GM18520 (cell line): ENCODE data around the gene VDAC1.
"Not testable (repeated sequence)": the region's sequence is repeated elsewhere in the genome, so short reads cannot be mapped to it uniquely, and the experiment has no call there.

Experiments
- ATAC-seq: cut with Tn5 transposase; IDR thresholded peaks from one replicate; pipeline ENCODE4 v1.9.1; 2021; ENCODE audit not compliant: unreplicated experiment

VDAC1 gene

GRCh38 chr5:133942614-133943474, 61.9 kb downstream of the VDAC1 start:
- no peak for ATAC-seq

GRCh38 chr5:133941456-133942196, 63.1 kb downstream of the VDAC1 start:
- no peak for ATAC-seq

- no peak for ATAC-seq
Observed at GRCh38 chr5:133939668-133940067, 65.1 kb downstream of the VDAC1 start.

DNA sequence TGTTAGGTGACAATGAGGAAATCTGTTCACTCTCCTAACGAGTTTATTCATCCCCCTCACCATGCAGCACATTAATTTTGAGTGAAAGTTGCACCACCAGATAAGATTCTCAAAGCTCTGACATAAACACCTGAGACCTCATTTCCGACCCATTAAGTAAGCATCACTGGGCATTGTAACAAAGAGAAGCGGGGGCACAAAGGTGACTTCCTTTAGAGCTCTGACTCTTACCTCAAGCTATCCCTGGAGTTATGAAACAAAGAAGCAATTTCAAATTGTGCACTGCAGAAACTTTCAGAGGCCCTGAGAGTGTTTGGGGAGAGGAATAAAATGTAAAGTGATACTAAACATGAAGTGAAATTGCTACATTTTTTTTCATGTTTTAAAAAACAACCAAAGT, 65.8 kb downstream of the VDAC1 start:
- ATAC-seq = no peak

DNA sequence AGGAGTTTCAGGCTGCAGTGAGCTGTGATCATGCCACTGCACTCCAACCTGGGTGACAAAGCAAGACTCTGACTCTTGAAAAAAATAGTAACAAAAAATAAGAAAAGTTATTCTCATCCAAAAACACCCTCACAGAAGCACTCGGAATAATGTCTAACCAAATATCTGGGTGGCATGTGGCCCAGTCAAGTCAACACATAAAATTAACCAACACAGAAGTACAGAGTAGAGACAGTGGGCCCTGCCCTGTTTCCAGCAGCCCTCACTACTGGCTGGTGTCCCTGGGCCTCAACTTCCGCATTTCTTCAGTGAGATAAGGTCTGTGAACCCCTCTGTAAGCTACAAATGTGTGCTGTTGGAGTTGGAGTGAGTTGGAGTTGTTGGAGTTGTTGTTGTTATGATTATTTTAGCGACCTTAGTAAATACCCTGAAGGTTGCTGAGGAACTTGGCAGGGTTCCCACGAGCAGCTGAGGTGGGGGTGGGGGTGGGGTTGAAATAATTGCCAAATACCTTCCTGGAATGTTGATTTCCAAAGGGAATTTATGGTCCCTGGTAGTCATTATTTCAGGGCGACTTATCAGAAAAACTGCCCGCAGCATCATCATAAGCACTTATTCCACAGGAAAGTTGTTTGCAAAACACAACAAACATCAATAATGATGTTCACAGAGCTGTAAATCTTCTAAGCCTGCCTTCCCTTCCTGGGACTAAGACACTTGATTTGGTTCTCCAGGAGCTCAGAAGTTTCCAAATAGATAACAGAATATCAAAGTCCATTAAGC, 66.5 kb downstream of the VDAC1 start:
- no peak for ATAC-seq

DNA sequence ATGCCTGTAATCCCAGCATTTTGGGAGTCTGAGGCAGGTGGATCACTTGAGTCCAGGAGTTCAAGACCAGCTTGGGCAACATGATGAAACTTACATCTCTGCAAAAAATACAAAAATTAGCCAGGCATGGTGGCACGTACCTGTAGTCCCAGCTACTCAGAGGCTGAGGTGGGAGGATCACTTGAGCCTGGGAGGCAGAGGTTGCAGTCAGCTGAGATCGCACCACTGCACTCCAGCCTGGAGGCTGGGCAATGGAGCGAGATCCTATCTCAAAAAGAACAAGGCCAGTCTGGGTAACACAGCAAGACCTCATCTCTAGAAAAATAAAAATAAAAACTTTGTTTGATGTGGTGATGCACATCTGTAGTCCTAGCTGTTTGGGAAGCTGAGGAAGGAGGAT, 67.1 kb downstream of the VDAC1 start:
- not testable (repeated sequence) for ATAC-seq

- ATAC-seq = no peak
Observed at GRCh38 chr5:133936651-133937015, 68.1 kb downstream of the VDAC1 start.

DNA sequence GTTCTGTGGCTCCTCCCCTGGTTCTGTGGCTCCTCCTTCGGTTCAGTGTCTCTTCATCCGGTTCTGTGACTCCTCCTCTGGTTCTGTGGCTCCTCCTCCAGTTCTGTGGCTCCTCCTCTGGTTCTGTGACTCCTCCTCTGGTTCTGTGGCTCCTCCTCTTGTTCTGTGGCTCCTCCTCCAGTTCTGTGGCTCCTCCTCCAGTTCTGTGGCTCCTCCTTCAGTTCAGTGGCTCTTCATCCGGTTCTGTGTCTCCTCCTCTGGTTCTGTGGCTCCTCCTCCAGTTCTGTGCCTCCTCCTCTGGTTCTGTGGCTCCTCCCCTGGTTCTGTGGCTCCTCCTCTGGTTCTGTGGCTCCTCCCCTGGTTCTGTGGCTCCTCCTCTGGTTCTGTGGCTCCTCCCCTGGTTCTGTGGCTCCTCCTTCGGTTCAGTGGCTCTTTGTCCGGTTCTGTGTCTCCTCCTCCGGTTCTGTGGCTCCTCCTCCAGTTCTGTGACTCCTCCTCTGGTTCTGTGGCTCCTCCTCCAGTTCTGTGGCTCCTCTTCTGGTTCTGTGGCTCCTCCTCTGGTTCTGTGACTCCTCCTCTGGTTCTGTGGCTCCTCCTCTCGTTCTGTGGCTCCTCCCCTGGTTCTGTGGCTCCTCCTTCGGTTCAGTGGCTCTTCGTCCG, 68.7 kb downstream of the VDAC1 start:
- not testable (repeated sequence) for ATAC-seq

GRCh38 chr5:133935667-133935940, 69.2 kb downstream of the VDAC1 start:
- ATAC-seq = no peak

DNA sequence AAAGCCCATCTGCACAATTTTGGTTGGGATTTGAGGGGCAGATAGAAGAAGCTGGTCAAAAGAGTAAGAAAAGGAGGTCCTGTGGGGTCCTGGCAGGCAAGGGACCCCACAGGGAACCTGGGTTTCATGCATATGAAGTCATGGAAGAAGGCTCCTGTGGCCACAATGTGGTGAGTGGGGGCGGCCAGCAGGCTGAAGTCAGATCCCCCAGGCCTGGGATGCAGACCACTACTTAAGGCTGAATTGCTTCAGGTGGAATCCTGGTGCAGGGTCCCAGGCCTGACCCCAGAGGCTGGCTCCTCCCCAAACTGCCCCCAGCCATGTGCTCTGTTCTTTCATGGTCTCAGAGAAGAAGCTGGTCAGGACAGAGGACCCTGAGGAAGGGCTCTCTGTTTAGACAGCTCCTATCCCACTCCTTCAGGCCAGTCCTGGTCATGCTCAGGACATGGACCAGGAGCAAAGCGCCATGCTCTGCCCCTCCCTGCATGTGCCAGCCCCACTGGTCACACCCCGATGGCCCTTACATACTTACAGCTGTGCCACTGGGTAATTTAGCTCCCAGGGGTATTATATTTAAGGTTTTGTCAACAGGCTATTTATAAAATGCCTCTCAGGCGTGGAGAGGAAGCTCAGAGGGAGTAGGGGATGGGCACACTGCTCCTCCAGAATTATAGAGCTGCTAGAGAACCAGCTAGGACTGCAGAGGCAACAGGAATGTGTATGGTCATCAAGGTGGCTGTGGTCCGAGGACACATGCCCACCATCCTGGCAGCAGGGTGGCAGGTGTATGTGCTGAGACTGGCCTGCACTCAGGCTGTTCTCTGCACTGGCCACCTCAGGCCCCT, 69.7 kb downstream of the VDAC1 start:
- ATAC-seq = no peak

DNA sequence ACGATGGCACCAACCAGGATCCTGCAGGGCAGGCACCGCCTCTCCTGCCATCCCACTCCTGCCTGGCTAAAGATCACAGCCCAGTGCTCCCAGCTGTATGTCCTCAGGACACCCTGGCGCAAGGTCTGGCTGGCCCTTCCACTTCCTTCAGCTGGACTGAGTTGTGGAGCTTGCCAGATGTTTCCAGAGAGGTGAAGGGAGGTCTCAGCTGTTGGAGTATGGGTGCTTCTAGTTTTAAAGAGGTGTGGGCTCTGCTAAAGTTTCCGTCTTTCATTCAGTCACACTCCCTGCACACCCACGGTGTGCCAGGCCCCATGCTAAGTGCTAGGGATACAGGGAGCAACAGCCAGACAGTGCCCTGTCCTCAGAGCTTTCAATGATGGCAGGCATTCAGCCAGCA, 70.5 kb downstream of the VDAC1 start:
- no peak for ATAC-seq

DNA sequence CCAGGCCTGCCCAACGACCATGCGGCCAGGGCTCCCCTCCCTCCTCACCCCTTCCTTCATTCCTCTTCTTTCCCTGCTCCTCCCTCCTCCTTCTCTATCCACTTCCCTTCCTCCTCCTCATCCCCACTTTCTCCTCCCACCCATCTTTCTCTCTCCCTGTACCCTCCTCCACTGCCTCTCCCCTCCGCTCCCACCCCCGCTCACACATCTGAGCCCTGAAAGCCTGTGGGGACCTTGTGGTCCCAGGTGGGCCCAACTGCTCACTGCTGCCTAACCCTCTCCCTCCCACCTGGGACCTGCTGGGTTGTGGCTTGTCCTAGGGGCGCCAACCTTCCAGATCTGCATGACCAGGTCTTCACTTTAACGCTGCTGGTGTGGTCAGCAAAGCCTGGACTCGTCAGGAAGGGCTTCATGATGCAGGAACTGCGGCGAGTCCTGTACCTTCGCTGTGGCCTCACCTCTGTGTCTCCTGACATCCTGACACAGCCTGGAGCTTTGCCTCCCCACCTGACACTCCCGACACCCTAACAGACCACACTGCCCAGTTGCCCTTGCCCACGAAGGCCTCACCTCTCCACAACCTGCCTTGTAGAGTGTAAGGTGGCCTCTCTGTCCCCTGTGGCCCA, 71.0 kb downstream of the VDAC1 start:
- ATAC-seq = no peak

DNA sequence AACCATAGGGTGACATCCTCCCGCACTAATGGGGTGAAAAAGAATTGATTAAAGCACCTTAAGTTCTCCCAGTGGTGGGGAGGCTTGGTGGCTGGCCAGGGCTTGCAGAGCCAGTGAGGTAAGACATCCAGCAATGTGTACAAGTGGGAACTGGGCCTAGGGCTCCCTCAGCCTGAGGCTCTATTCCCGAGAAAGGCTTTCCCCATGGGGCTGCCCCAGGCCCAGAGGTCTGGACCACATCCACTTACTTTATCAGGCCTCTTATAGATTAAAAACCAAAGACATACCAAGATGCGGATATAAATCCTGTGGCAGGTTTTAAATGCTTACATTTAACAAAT, 71.6 kb downstream of the VDAC1 start:
- no peak for ATAC-seq

GRCh38 chr5:133932441-133933168, 72.2 kb downstream of the VDAC1 start:
- no peak for ATAC-seq

- ATAC-seq = no peak
Observed at GRCh38 chr5:133931546-133931945, 73.2 kb downstream of the VDAC1 start.

- no peak for ATAC-seq
Observed at GRCh38 chr5:133930813-133931090, 74.0 kb downstream of the VDAC1 start.

DNA sequence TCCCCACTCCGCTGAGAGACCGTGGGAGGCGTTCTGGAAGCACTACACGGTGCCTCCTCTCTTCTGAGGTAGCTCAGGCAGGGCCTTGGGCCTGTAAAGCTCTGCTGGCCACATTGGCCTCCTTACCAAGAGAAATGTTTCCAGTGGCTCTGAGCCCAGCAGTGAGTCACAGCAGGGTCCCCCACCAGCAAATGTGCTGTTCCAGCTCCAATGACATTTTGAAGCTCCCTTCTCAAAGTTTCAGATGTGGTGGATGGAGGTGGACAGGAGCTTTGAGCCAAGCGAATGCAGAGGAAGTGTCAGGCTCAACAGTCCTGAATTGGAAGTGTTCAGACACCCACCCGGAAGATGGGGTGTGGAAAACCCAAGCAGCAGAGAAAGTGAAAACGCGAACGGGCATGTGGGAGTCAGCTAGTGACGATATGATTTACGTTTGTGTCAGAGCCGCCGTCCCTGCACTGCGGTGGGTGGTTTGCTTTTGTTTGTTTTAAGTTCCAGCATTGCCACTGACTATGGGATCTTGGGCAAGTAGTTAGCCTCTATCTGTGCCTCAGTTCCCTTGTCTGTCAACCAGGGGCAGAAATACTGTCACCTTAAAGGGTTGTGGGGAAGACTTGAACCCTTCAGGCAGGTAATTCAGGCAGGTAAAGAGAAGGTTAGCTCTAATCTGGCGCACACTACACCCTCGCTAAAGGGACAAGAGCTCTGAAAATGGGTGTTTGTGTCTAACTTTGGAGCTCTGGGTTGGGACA, 74.5 kb downstream of the VDAC1 start:
- ATAC-seq = no peak

DNA sequence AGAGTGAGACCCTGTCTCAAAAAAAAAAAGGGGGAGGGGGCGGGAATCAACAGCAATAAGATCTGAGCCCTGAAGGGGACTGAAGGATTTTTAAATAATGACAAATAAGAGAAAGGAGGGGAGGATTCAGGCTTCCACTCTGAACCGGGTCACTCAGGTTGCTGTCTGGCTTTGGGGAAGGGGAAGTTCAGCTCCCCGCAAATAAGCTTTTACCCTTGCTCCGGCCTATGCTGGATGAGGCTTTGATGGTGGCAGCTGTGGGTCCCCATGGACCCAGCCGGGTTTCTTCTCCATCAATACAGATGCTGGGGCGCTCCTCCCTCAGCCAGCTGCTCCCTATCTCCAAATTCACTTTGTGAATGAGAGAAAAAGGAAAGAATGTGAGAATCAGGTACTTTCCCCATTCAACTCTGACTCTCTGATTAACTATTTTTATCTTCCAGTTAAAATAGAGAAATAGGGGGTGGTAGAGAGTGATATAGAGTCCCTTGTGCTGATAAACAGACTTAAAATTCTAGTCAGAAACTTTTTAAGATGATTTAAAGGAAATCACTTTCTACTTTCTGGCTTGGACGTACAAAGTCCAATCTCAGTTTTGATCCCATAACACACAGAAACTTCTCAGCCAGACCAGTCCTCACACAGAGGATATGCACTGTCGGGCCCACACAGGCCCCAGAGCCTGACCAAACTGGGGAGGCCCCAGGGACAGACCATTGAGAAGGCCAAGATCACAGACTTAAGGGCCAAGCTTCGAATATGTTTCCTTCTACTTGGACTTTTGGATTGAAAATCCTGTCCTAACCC, 76.0 kb downstream of the VDAC1 start:
- no peak for ATAC-seq
